IMR-90 (cell line): ENCODE data around the gene NSUN4. TPM values are rescaled to one million over a fixed set of nuclear protein-coding genes. Genes with fewer than 3 reads are reported as not detected.

Source experiments
- ATAC-seq: fragments of 200-7000 bp; cut with Tn5 transposase; 2 replicates; pipeline ENCODE4 v1.9.1; 2020; ENCODE audit warnings: low read depth, mild to moderate bottlenecking, moderate library complexity
- BruUV-seq: library from RNA; stranded (reverse); fragments of 400-500 nt; replicated peaks from 2 replicates; lab custom pipeline; 2021; lab: Mats Ljungman, UMichigan
- CTCF ChIA-PET: fragments of 300-600 bp; formaldehyde crosslinking; extraction: SDS; loops from one replicate; lab custom pipeline; 2021; ENCODE audit warnings: antibody characterized with exemption; lab: Yijun Ruan, JAX
- POLR2A ChIA-PET: fragments of 300-600 bp; sonication (Branson Sonifier 250); formaldehyde crosslinking; loops from one replicate; lab custom pipeline; 2022; ENCODE audit warnings: antibody characterized with exemption; ENCODE audit not compliant: unreplicated experiment; lab: Charles Lee
- DNase-seq: peaks from one replicate; pipeline ENCODE4 v3.0.0; 2013
- H2AFZ ChIP-seq: replicated peaks from 2 replicates; pipeline ENCODE3; 2013; ENCODE audit warnings: low read length, mild to moderate bottlenecking; ENCODE audit not compliant: poor library complexity
- H2AK5ac ChIP-seq: 2 replicates; pipeline ENCODE4 v1.6.1; 2013; ENCODE audit warnings: low read depth, low read length, inconsistent platforms
- H2AK9ac ChIP-seq: replicated peaks from 2 replicates; pipeline ENCODE3; 2013; ENCODE audit warnings: mild to moderate bottlenecking, low read depth, low read length, moderate library complexity; ENCODE audit not compliant: poor library complexity
- H2BK120ac ChIP-seq: 2 replicates; pipeline ENCODE4 v1.6.1; 2013; ENCODE audit warnings: low read depth, low read length, inconsistent platforms
- H2BK15ac ChIP-seq: 3 replicates; pipeline ENCODE4 v1.6.1; 2013; ENCODE audit warnings: low read depth, low read length, inconsistent platforms
- H2BK20ac ChIP-seq: 2 replicates; pipeline ENCODE4 v1.6.1; 2013; ENCODE audit warnings: low read depth, mild to moderate bottlenecking, inconsistent platforms, low read length, moderate library complexity
- H2BK5ac ChIP-seq: 2 replicates; pipeline ENCODE4 v1.6.1; 2013; ENCODE audit warnings: mild to moderate bottlenecking, low read depth, low read length, inconsistent platforms; ENCODE audit not compliant: poor library complexity, severe bottlenecking
- H3K14ac ChIP-seq: replicated peaks from 2 replicates; pipeline ENCODE4 v1.6.1; 2013; ENCODE audit warnings: low read depth, low read length, inconsistent platforms
- H3K18ac ChIP-seq: 2 replicates; pipeline ENCODE4 v1.6.1; 2013; ENCODE audit warnings: low read depth, low read length, control low read depth
- H3K23ac ChIP-seq: 2 replicates; pipeline ENCODE4 v1.6.1; 2013; ENCODE audit warnings: low read depth, low read length, inconsistent platforms
- H3K27ac ChIP-seq: 2 replicates; pipeline ENCODE4 v1.5.1; 2013; ENCODE audit warnings: mild to moderate bottlenecking, control low read depth, low read length; ENCODE audit not compliant: insufficient read depth
- H3K27me3 ChIP-seq: 2 replicates; pipeline ENCODE4 v1.6.1; 2013; ENCODE audit warnings: low read length; ENCODE audit not compliant: control insufficient read depth, insufficient read depth
- H3K36me3 ChIP-seq: 2 replicates; pipeline ENCODE4 v1.6.1; 2013; ENCODE audit warnings: low read length, mixed read lengths; ENCODE audit not compliant: control insufficient read depth, insufficient read depth
- H3K4ac ChIP-seq: 2 replicates; pipeline ENCODE4 v1.6.1; 2013; ENCODE audit warnings: low read depth, low read length, inconsistent platforms
- H3K4me1 ChIP-seq: 2 replicates; pipeline ENCODE4 v1.6.1; 2013; ENCODE audit warnings: low read length, mixed read lengths; ENCODE audit not compliant: control insufficient read depth, insufficient read depth
- H3K4me2 ChIP-seq: 2 replicates; pipeline ENCODE4 v1.6.1; 2013; ENCODE audit warnings: low read depth, mild to moderate bottlenecking, control low read depth, low read length, moderate library complexity
- H3K4me3 ChIP-seq: 2 replicates; pipeline ENCODE4 v1.5.1; 2013; ENCODE audit warnings: low read depth, mild to moderate bottlenecking, control low read depth, low read length, moderate library complexity; ENCODE audit not compliant: insufficient read depth
- H3K56ac ChIP-seq: 2 replicates; pipeline ENCODE4 v1.6.1; 2013; ENCODE audit warnings: low read length, inconsistent platforms; ENCODE audit not compliant: insufficient read depth; ENCODE audit errors: extremely low read depth
- H3K79me1 ChIP-seq, 2 experiments: 2 replicates each; pipeline ENCODE4 v1.6.1; 2013; ENCODE audit warnings: low read length in 2 of 2, inconsistent platforms in 1 of 2, low read depth in 1 of 2
- H3K9ac ChIP-seq: 2 replicates; pipeline ENCODE4 v1.6.1; 2013; ENCODE audit warnings: low read depth, low read length, control low read depth
- H3K9me1 ChIP-seq: 2 replicates; pipeline ENCODE4 v1.6.1; 2013; ENCODE audit warnings: low read length, inconsistent platforms; ENCODE audit not compliant: insufficient read depth
- H3K9me3 ChIP-seq: 2 replicates; pipeline ENCODE4 v1.6.1; 2013; ENCODE audit warnings: low read length; ENCODE audit not compliant: control insufficient read depth, insufficient read depth
- H4K20me1 ChIP-seq: 2 replicates; pipeline ENCODE4 v1.6.1; 2013; ENCODE audit warnings: low read length, inconsistent platforms; ENCODE audit not compliant: insufficient read depth
- H4K5ac ChIP-seq: 2 replicates; pipeline ENCODE4 v1.6.1; 2013; ENCODE audit warnings: mild to moderate bottlenecking, low read depth, low read length, control low read depth
- H4K8ac ChIP-seq, 2 experiments: 2 replicates each; pipeline ENCODE4 v1.6.1; 2013; ENCODE audit warnings: low read depth in 2 of 2, low read length in 2 of 2, control low read depth in 1 of 2, inconsistent platforms in 1 of 2
- H4K91ac ChIP-seq: 2 replicates; pipeline ENCODE4 v1.6.1; 2013; ENCODE audit warnings: low read depth, low read length, inconsistent platforms; ENCODE audit not compliant: insufficient read depth
- BHLHE40 ChIP-seq: fragments of 150-350 bp; IDR thresholded peaks from 2 replicates; pipeline ENCODE4 v1.6.1; 2016; ENCODE audit warnings: mild to moderate bottlenecking, low read depth, low read length
- CEBPB ChIP-seq: IDR thresholded peaks from 2 replicates; pipeline ENCODE4 v1.6.1; 2012; ENCODE audit warnings: low read depth, low read length, improper control_type of control experiment
- CHD1 ChIP-seq: IDR thresholded peaks from 2 replicates; pipeline ENCODE4 v1.6.1; 2012; ENCODE audit warnings: low read depth, low read length, improper control_type of control experiment
- ELK1 ChIP-seq: fragments of 150-350 bp; IDR thresholded peaks from 2 replicates; pipeline ENCODE4 v1.6.1; 2016; ENCODE audit warnings: low read depth, mild to moderate bottlenecking, low read length, moderate library complexity, borderline replicate concordance
- MAZ ChIP-seq: IDR thresholded peaks from 2 replicates; pipeline ENCODE4 v1.6.1; 2012; ENCODE audit warnings: low read depth, mild to moderate bottlenecking, low read length, improper control_type of control experiment, moderate library complexity, borderline replicate concordance
- MXI1 ChIP-seq: IDR thresholded peaks from 2 replicates; pipeline ENCODE4 v1.6.1; 2012; ENCODE audit warnings: low read depth, mild to moderate bottlenecking, low read length, moderate library complexity, borderline replicate concordance
- NFE2L2 ChIP-seq: fragments of 150-350 bp; IDR thresholded peaks from 2 replicates; pipeline ENCODE4 v1.6.1; 2016; ENCODE audit warnings: low read depth, mild to moderate bottlenecking, low read length
- RAD21 ChIP-seq: IDR thresholded peaks from 2 replicates; pipeline ENCODE4 v1.6.1; 2012; ENCODE audit warnings: low read length, improper control_type of control experiment
- RFX5 ChIP-seq: IDR thresholded peaks from 2 replicates; pipeline ENCODE4 v1.8.0; 2012; ENCODE audit warnings: low read depth, mild to moderate bottlenecking, low read length, moderate library complexity
- WGBS, 2 experiments: methylation state at CpG; one replicate each; pipeline versions ENCODE4 v1.1.5 to v1.1.7; 2013; ENCODE audit warnings: missing lambda C conversion rate in 2 of 2; ENCODE audit not compliant: insufficient read length in 1 of 2; ENCODE audit errors: extremely low coverage in 2 of 2; 5-methylcytosine and 5-hydroxymethylcytosine counted together
- dilution Hi-C: fragments of 300-500 bp; cut with HindIII; formaldehyde crosslinking; loops from one replicate; pipeline ENCODE4 v1.14.3; 2018; ENCODE audit warnings: low sequenced_read_pairs; ENCODE audit not compliant: unreplicated experiment
- in situ Hi-C: fragments of 300-500 bp; cut with MboI; formaldehyde crosslinking; loops from 3 replicates; pipeline ENCODE4 v1.14.3; 2019; ENCODE audit warnings: low sequenced_read_pairs, inconsistent platforms, mixed read lengths
- intact Hi-C: fragments of 100-400 bp; cut with micrococcal nuclease; formaldehyde crosslinking; loops from 2 replicates; pipeline ENCODE4 v1.10.0; 2022
- polyA plus RNA-seq, 3 experiments: library from polyadenylated mRNA; depleted of rRNA; stranded (reverse); fragments of >200 nt; gene quantifications; 2 replicates each; pipeline ENCODE4 v1.2.3, GENCODE V29; 2012; ENCODE audit warnings: low replicate concordance in 1 of 3
- total RNA-seq: library from RNA; depleted of rRNA; stranded (reverse); fragments of >200 nt; gene quantifications from 2 replicates; pipeline ENCODE4 v1.2.3, GENCODE V29; 2012
- TF ChIP-seq, protein P1 (sequence below): conservative IDR thresholded peaks from 2 replicates; pipeline ENCODE4 v1.5.1; 2012; ENCODE audit warnings: mild to moderate bottlenecking, low read depth, low read length, improper control_type of control experiment

The NSUN4 gene
- total and polyA plus RNA-seq, 2 of the 4 experiments (the other 2 are of a cell fraction), result 10.9 to 13.0 TPM

- no peak overlapping the region for H2BK20ac ChIP-seq
- no TSS peak for BruUV-seq
- no peak overlapping the region for H3K4me2 ChIP-seq
- DNase-seq (peak; percentile 22), ATAC-seq (peak; percentile 65)
- H3K79me1 ChIP-seq, result no peaks in the 10 kb centered on the region
- TF ChIP-seq BHLHE40, result no peak
- TF ChIP-seq CHD1, result no peak
- TF ChIP-seq NFE2L2, result no peak
- TF ChIP-seq CEBPB, result no peak
- no peak for TF ChIP-seq MAZ
- no peak for TF ChIP-seq RAD21
- no peak for TF ChIP-seq MXI1
- no peak for TF ChIP-seq RFX5
- TF ChIP-seq, protein P1, sequence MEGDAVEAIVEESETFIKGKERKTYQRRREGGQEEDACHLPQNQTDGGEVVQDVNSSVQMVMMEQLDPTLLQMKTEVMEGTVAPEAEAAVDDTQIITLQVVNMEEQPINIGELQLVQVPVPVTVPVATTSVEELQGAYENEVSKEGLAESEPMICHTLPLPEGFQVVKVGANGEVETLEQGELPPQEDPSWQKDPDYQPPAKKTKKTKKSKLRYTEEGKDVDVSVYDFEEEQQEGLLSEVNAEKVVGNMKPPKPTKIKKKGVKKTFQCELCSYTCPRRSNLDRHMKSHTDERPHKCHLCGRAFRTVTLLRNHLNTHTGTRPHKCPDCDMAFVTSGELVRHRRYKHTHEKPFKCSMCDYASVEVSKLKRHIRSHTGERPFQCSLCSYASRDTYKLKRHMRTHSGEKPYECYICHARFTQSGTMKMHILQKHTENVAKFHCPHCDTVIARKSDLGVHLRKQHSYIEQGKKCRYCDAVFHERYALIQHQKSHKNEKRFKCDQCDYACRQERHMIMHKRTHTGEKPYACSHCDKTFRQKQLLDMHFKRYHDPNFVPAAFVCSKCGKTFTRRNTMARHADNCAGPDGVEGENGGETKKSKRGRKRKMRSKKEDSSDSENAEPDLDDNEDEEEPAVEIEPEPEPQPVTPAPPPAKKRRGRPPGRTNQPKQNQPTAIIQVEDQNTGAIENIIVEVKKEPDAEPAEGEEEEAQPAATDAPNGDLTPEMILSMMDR, result no peak
- no peak for TF ChIP-seq ELK1
- no peak overlapping the region for H3K4ac ChIP-seq
- H3K27ac ChIP-seq, result no peak overlapping the region
- ChIA-PET POLR2A (no interaction called here), CTCF (interaction anchor here (0.6 kb wide), 1 partner anchor 89 kb away, joined by 3 read pairs; no protein-coding TSS in a partner anchor)
- H4K8ac ChIP-seq, result no peak overlapping the region
- no peaks in the 10 kb centered on the region for H4K20me1 ChIP-seq
- no peak overlapping the region for H4K5ac ChIP-seq
- no peak overlapping the region for H4K91ac ChIP-seq
- no peak overlapping the region for H2BK120ac ChIP-seq
- peaks cover 11% of the 10 kb centered on the region for H3K36me3 ChIP-seq
- no peak overlapping the region for H3K9ac ChIP-seq
- H3K9me3 ChIP-seq, result no peaks in the 10 kb centered on the region
- WGBS, 2 experiments, result 94% methylated on average over 3 of the region's 4 CpGs; no CpG with 5 or more reads in 1 of the 2 experiments
- H2AFZ ChIP-seq, result no peak overlapping the region
- H3K9me1 ChIP-seq, result 0 out of 2 replicates have a peak, but pooled peaks cover 4% of the 10 kb centered on the region
- no peak overlapping the region for H3K23ac ChIP-seq
- H2BK5ac ChIP-seq, result no peak overlapping the region
- no peak overlapping the region for H3K56ac ChIP-seq
- H3K14ac ChIP-seq, result no peak overlapping the region
- H3K27me3 ChIP-seq, result no peaks in the 10 kb centered on the region
- H3K4me3 ChIP-seq, result no peak overlapping the region
- H2AK5ac ChIP-seq, result no peak overlapping the region
- H2AK9ac ChIP-seq, result peak overlapping the region; percentile 33
- in situ Hi-C loops (no loop called here), dilution Hi-C loops (no loop called here), intact Hi-C loops (no loop called here)
- no peak overlapping the region for H3K18ac ChIP-seq
- no peaks in the 10 kb centered on the region for H3K4me1 ChIP-seq
- no peak overlapping the region for H2BK15ac ChIP-seq
Measured at GRCh38 chr1:46369542-46370213, 29.1 kb downstream of the NSUN4 start.
